Dedifferentiated amniotic fluid mesenchymal stem cell (primary cell): ENCODE measurements around the gene FAM20C.

Source experiments
- DNase-seq: peaks from one replicate; pipeline ENCODE4 v3.0.0-alpha.2; 2016; ENCODE audit errors: extremely low spot score

Gene FAM20C

DNA sequence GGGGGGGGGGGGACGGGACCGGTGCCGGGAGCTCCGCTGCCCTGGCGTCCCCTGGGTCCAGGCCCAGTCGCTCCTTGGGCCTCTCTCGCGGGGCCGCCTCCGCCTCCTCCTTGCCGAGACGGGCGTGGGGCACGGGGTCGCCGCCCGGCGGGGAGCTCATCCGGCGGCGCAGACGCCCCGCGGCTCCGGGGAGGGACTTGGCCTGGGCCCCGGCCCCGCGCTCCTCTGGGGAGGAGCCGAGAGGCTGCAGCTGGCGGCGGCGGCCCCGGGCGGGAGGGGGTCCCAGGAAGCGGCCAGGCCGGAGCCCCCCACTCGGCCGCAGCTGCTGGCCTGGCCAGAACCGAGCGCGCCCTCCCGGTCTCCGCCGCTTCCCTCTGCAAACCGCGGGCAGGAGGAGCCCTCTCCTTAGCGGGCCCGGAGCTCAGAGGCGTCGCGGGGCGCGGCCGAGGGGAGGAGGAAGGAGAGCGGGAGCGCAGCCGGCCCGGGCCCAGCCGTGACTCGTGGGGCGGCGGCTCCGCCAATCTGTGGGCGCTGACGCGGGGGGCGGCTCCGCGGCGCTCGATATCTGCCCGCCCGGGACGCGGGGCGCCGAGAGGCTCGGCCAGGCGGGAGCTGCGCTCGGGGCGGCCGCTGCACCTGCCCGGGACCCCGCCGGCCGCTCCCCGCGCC lies at the start of gene FAM20C:
TSS of gene FAM20C (plus strand) at position 591 of the 669 bp plus-strand sequence. CDS start 629 bp downstream, outside the sequence.
- DNase-seq, result peak; percentile 81

DNA sequence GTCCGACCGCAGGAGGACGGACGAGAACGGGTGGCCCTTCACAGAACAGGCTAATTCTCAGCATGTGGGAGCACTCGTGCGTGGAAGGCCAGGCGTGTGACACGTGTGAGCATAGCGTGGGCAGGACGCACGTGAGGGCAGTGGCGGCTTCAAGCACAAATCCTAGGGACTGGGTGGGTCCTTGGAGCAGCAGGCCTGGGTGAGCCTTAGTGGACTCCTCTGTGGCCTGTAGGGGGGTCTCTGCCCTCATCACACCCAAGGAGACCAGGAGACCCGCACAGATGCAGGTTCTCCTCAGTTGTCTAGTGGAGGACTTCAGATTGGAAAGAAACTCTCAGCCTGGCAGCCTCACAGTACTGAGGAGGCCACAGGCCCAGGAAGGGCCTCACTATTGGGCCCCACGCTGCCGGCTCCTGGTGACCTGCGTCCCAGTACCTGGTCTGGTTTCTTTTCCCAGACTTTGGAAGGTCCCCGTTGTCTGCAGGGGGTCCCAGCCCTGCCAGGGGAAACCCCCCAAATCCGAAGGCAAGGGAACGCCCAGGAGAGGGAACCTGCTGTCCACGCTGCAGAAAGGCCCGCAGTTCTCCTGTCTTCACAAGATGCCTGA lies 49.1 kb upstream of the FAM20C start:
- no peak for DNase-seq

DNA sequence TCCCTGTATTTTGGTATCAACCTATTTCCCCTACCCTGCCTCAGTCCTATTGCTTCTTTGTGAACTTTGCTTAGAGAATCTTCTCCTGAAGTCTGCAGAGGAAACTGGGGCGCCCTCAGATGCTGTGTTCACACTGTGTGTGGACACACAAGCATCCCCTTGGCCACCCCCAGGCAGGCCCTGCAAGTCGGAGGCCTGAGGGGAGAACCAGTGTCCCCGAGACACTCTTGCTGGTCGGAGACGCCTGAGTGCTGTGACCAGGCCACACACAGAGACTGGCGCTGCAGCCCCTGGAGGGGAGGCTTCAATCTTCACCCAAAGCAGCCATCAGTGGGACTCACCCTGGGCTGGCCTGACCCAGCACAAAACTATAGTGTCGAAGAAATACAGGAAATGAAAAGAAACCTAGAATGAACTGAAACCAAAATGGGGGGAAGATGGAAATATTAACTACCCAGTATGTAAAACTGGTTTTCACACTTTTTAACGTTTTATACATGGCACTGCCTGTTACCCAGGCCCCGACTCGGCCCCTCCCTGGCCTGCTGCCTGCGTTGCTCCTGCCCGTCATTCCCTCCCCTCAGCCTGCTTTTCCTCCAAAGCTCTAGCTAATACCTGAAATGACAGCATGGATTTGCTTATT lies 48.4 kb upstream of the FAM20C start:
- no peak for DNase-seq

DNA sequence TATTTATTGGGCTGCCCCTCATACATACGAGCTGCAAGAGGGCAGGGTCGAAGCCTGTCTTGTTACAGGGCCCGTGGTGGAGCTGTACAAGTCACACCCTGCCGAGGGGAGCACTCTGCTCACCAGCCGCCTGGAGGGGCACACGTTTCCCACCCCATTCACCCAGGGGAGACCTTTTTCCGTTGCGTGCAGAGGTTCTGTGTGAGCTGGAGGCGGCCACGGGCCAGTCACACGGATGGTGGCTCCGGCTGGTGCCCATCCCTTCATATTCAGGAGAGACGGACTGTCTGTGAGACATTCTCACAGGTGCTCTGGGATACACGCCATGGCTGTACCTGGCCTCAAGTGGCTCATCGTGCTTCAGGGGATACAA lies 47.9 kb upstream of the FAM20C start:
- DNase-seq, result no peak

DNA sequence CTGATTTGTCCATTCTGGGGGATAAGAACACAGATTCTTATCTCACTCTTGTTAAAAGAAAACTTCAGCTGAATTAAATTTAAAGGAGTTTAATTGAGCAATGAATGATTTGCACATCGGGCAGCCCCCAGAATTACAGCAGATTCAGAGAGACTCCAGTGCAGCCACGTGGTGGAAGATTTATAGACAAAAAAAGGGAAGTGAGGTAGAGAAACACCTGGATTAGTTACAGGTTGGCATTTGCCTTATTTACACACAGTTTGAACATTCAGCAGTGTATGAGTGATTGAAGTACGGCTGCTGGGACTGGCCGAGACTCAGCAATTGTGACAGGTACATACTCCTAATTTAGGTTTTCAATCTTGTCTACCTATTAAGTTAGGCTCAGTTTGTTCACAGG lies 46.5 kb upstream of the FAM20C start:
- DNase-seq, result no peak

DNA sequence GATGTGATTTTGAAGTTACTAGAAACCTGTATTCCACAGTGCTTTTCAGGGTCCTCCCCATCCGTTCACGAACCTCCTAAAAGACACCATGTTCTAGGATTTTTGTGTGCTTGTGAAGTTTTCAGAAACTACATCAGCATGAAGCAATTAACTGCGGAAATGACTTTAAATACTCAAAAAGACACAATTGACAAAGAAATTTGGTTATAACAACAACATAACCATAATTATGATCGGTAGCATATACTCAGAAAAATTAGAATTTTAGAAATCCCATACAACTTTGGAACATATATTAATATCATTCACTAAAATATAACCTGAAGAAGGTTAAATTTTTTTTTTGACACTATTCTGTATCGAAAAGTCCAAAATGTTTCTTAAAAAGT lies 43.8 kb upstream of the FAM20C start:
- no peak for DNase-seq

DNA sequence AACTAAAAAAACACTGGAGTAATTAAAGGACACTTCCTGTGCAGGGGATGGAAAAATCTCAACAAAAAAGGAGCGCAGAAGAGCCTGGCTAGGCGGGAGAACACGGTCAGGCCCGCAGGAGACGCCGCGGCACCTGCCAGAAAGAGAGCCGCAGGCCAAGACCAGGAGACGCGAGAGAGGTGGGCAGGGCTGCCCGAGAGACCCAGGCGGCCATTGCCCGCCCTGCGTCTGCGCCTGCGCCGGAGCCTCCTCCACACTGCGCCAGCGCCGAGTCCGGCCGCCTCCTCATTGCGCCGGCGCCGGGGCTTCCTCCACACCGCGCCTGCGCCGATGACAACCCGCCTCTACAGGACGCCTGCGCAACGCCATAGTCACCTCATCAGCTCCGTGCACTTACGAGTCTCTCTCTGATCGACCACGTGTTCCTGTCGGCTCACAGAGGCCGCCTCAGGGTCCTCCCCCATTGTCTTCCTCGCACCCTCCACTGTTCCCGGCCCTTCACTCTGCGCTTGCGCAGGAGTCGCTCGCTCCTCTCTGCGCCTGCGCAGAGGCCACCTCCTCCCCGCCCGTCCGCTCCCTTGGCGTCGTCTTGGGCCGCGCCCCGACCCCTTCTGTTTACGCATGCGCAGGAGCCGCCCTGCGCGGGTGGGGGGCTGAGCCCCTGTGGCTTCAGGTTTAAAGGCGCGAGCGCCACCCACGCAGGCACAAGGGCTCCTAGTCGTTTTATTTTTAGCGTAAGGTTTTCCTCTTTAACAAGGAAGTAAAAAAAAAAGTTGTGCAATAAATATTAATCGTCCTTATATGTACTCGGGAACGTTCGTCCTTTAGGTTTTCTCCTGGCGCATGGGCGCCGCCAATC lies 43.2 kb upstream of the FAM20C start:
- peak; percentile 99 for DNase-seq

DNA sequence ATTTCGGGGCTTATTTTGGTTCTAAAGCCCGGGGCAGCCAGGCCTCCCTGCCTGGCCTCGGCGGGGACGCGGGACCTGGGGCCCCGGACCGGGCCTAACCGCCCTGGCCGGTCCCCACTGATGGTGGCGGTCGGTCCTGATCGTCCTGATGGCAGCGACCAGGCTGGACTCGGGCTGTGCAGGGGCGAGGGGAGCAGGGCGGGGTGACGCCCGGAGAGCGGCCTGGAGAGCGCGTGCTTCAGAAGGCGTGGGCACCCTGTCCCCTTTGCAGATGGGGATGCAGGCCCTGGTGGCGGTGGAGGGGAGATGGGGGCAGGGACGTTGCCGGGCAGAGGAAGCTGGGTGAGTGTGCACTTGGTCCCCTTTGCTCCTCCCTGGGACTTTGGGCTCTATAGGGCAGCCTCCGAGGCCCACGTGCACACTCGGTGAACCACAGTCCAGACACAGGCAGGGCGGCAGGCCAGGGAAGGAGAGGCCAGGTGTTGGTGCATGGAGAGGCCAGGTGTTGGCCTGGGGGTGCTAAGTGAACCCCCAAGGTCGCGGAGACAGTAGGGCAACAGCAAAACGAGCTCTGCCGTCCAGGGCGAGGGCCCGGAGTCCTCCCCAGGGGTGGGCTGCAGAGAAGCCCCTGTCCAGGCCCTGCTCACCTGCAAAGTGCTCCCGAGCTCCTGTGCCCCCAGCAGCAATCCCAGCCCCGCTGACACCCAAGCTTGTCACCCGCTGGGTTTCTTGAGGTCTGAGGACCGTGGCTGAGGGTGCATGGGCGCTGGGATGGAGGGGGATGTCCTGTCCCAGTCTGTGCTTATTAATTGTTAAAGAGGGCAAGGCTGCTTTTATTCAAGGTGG lies 42.4 kb upstream of the FAM20C start:
- no peak for DNase-seq

DNA sequence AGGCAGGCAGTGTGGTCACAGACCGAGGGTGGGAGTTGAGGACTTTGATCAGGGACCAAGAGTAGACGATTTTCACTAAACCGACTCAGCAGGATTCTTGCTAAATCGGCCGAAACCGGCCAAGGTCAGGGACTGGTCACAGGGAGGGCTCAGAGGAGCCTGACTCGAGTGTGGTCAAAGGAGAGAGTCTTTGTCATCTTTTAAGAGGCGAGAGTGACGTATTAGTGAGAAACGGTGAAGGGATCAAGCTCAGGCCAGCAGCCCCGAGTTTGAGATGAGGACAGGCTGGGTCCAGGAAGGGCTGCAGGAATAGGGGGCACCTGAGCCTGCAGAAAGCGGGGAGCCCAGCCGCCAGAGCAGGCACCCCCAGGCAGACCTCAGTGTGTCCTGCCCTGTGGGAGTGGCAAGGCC lies 41.6 kb upstream of the FAM20C start:
- DNase-seq, result no peak

DNA sequence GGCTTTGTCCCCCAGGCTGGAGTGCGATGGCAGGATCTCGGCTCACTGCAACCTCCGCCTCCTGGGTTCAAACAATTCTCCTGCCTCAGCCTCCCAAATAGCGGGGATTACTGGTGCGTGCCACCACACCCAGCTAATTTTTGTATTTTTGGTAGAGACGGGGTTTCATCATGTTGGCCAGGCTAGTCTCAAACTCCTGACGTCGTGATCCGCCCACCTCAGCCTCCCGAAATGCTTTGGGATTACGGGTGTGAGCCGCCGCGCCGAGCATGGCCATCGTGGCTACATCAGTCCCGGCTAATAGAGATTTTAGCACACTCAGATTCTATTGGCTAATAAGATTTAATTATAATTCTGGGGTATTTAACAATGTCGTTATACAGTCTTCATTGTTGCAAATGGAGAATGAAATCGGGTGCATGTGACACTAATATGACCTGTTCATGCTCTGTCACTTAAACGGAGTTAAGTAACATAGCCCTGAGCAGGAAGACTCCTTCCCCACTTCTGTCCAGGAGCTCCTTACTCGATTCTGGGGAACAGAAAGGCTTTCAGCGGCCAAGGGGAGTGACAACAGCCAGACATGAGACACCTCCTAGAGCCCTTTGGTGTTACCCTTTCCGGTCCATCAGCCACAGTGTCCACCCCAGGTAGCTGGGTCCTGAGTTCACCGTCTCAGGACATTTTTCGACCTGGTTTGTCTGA lies 40.9 kb upstream of the FAM20C start:
- DNase-seq, result no peak

DNA sequence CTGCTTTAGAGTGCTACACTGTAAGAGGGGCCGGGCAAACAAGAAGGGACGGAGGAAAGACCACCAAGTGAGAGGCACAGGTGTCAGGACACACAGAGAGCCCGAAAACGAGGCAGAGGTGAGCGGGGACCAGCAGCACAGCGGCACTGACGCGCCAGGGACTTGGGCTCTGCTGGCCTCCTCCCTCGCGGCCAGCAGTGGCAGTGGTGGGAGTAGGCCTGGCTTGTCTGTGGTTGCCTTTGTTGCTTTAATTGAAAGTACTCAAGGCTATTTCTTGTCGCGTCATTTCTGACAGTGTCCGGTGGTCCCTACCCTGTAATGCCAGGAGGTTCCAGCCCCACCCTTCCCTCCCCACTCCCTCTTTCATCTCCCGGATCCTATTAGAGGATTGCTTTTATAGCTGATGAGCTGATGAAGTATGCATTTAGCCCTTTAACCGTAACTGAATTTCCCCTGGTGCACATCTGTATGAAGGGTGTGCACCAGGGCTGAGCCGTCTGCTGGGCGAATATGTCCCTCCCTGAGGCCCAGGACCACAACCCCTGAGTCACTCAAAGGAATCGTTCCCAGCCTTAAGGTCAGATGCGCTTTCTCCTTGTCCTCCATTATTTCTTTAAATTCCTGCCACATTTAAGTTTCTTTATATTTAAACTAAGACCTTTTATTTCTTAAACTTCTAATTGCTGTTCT lies 39.5 kb upstream of the FAM20C start:
- no peak for DNase-seq

DNA sequence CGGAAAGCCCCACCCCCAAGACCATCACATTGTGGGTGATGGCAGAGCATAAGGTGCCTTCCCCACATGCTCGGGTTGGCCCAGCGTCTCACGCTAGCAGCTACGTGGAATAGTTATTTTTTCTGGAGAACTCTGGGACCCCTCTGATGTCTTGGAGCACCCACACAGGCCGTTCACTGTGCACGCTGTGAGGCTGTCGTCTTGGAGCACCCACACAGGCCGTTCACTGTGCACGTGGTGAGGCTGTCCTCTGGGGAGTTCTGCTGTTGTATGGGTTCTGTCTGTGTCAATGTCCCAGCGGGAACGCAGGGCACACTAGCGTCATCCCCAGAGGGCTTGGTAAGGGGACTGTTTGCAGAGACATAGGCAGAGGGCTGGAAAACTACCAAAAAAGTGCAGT lies 38.8 kb upstream of the FAM20C start:
- DNase-seq, result no peak

DNA sequence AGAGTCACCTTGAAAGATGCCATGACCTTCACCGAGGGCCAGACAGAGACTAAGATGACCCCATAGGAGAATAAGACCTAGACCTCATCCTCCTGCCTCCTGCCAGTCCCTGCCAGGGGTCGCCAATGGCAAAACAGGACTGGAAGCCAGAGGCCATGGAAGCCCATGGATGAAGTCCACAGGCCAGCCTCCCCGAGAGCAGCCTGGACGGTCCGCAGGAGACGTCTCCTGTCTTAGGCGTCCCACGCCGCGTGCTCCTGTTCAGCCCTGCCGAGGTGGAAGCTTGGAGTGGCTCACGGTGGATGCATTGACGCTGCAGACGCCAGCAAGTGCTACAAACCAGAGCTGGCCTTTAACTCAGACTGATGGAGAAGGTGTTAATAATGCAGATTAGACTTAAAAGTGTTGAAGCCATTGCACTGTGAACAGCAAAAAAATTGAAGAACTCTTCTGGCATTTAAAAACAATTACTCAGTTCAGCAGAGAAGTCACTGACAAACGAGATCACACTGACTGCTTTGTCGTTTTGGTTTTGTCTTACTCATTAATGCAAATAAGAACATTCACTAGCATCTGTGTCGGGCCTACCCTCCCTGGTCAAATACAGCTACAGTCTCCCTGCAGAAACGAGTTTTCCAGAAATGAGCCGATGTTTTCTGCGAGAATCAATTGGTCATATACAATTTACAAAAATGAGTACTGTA lies 38.1 kb upstream of the FAM20C start:
- DNase-seq, result no peak

DNA sequence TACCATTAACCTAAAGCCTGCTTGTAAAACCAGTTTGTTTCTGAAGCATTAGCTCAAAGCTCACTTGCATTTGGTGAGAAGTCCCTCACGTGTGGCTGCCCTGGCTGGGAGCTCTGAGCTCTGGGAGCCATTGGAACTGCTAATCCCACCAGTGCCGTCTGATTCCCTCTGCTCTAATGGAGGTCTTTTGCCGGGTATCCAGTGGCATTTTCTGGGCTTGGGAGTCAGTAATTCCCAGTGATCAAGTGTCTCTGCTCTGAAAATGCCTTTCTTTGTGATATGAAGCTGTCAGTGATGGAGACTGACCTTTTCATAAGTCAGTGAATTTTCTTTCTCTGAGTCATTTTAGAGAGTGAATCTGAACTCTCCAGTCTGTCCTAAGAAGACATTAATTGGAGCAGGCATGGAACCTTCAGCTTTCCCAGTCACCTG lies 36.9 kb upstream of the FAM20C start:
- no peak for DNase-seq

DNA sequence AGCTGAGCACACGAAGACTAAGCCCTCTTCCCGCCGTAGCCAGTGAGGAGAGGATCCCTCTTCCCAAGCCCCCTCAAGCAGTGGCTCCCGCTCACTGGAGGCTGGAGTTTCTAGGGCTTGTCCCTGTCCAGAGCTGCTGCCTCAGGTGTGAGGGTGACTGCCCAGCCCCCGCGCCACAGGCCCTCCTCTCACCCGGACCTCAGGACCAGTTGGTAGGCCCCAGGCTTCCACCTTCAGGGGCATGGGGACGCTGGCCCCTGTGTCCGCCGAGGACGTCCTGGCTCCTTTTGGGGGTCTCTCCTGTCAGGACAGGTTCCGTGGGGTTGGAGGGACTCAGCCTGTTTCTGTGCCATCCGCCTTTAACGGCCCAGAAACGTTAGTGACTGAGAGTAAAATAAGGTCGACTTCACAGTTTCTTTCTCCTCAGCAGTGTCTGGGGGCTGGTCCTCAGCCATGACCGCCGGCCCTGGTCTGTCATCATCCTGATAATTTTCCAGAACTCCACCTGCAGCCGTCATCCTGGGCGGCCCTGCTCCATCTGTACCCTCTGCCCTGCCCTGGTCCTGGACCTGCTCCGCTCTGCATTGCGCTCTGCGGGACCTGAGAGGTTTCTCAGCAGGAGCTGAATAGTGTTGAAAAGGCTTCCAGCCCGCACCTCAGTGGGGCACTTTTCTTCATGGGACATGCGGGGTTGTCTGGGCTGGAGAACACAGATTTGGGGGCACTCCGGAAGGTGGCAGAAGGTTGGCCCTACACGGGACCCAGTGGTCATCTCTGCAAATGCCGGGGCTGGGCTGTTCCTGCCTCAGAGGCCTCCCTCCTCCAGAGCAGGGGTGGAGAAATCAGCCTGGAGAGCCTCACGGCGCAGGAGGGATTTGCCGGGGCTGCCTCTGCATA lies 36.0 kb upstream of the FAM20C start:
- no peak for DNase-seq

DNA sequence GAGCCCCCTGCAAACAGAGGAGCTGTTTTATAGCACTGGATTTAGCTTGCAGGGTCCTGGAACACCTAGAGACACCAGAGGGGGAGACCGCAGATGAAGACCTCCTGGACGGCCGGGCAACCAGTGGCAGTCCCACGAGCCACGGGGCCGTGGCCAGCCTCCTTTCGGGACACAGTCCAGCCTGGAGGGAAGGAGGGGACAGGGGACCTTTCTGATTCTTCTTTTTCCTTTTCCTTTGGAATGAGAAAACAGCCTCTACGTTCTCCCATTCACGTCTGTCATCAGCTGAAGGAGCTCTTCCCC lies 35.4 kb upstream of the FAM20C start:
- no peak for DNase-seq

DNA sequence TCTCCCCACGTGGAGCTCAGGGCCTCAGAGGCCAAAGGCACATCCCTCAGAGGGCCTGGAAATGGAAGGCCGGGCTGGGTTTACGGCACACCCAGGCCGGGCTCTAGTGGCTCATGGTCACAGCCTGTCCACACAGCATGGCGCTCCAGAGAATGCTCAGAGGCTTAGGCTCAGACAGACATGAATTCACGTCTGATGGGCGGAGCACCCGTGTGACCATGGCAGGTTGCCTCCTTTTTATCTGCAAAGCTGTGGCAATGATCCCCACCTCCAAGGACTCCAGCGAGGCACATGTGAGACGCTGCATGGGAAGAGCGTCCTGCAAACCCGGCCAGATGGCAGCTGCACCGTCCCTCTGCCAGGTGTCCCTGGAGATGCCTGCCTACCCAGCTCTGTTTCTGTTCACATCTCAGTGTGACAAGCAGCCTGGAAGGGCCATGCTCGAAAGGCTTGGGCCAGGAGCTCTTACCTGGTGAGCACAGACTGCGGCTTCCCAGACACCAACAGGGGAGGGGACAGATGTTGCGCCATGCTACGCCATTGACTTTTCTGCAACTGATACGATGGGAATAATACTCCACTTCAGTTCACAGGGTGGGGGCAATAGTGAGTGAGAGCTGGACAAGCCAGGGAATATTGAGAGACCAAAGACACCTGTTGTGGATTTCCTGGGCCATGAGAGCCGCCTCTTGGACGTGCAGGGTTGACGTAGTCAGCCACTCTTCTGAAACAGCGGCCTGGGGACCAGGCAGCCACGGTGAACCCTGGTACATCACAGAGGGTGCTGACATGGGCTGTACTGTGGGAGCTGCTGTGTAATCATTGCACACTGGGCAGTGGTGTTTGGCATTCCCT lies 34.4 kb upstream of the FAM20C start:
- DNase-seq, result no peak

DNA sequence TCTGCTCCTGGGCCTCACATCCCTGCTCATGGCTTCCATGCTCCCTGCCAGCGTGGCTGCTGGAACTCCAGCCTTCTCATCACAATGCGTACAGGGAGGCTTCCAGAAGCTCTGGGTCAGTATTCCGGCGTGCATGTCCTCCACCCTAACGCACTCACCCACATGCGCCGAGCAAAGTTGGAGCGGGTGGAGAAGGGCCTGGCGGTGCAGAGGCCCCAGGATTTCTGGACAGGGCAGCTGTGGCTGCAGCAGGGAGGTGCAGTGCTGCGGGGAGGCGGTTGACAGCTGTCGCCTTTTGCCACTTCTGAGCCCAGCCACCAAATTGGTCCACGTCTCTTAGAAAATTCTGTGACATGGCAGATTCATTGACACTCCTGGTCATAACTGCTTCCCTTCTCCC lies 33.6 kb upstream of the FAM20C start:
- DNase-seq, result no peak
